ENCODE results near the gene VCY. TPM values are rescaled to one million over a fixed set of nuclear protein-coding genes. Genes with fewer than 3 reads are reported as not detected.
"Not testable (repeated sequence)": the region's sequence is repeated elsewhere in the genome, so short reads cannot be mapped to it uniquely, and the experiment has no call there.

Gene VCY
- not detected for total RNA-seq
- long read RNA-seq: 0 reads

- H3K27ac ChIP-seq (replicated peaks); H3K36me3 ChIP-seq; H3K4me3 ChIP-seq; H3K27me3 ChIP-seq (ENCODE audit: low read depth); H3K4me1 ChIP-seq; H3K9me3 ChIP-seq (replicated peaks); intact Hi-C loops (cut with micrococcal nuclease); DNase-seq: not testable (repeated sequence)
Measured at GRCh38 chrY:13986373-13986772, at the start of gene VCY. Gene VCY, minus strand, starts transcription at chrY:13986473. Its CDS starts 33 bp downstream, at chrY:13986440.

GRCh38 chrY:14030395-14030794 is 44.1 kb upstream of the VCY start:
- H3K4me1 ChIP-seq; H3K9me3 ChIP-seq (replicated peaks); DNase-seq; H3K36me3 ChIP-seq; H3K27me3 ChIP-seq (ENCODE audit: low read depth); H3K27ac ChIP-seq (replicated peaks); intact Hi-C loops (cut with micrococcal nuclease); H3K4me3 ChIP-seq: not testable (repeated sequence)

DNA sequence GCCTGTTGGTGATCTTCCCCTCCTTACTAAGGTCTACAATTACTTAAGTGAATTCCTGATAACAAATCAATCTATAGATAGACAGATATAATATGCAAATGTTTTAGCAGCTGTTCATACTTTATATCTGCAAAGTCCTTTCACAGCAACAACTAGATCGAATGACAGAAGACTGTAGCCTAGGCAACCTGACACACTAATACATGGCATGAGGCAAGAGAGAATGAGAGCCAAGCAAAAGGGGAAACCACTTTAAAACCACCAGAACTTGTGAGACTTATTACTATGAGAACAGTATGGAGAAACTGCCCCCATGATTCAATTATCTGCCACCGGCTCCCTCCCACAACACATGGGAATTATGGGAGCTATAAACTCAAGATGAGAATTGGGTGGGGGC is 25.6 kb upstream of the VCY start:
- H3K4me3 ChIP-seq; intact Hi-C loops (cut with micrococcal nuclease); H3K4me1 ChIP-seq; H3K36me3 ChIP-seq; H3K9me3 ChIP-seq (replicated peaks); DNase-seq; H3K27ac ChIP-seq (replicated peaks); H3K27me3 ChIP-seq (ENCODE audit: low read depth): not testable (repeated sequence)

DNA sequence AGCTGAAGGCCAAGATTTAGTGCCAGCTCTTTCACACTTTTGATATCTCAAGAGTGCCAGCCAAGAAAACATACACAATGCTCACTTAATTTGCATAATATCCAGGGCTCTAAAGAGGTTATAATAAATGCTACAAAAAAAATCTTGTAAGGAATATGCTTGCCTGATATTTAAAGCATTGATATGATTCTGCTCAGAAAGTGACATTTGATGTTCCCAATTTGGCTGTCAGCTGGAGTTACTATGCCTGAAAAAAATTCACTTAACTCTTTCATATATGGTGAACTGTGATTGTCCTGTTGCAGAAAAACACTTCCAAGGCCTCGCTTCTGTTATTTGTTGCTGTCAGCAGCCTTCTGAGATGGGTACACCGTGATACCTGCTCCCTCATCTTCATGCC is 43.9 kb downstream of the VCY start:
- DNase-seq; intact Hi-C loops (cut with micrococcal nuclease); H3K4me1 ChIP-seq; H3K36me3 ChIP-seq; H3K27me3 ChIP-seq (ENCODE audit: low read depth); H3K27ac ChIP-seq (replicated peaks); H3K9me3 ChIP-seq (replicated peaks); H3K4me3 ChIP-seq: not testable (repeated sequence)

Other genes starting within 250 kb of the VCY start
- gene VCY1B, start 69.8 kb upstream of the VCY start, total RNA-seq: not detected

Measured in left ventricle myocardium inferior (tissue), 1 donor.